ENCODE data around the gene TSTD1. TPM values are rescaled to one million over a fixed set of nuclear protein-coding genes. Genes with fewer than 3 reads are reported as not detected.
A peak's percentile ranks its signal among the peaks of the same experiment; 100 is the strongest.

Gene TSTD1
- total and polyA plus RNA-seq, 10 of the 15 experiments (the other 5 are each of a cell fraction or from before 2014, with no cell fraction given) = 33.3 to 145 (median 89.4) TPM

DNA sequence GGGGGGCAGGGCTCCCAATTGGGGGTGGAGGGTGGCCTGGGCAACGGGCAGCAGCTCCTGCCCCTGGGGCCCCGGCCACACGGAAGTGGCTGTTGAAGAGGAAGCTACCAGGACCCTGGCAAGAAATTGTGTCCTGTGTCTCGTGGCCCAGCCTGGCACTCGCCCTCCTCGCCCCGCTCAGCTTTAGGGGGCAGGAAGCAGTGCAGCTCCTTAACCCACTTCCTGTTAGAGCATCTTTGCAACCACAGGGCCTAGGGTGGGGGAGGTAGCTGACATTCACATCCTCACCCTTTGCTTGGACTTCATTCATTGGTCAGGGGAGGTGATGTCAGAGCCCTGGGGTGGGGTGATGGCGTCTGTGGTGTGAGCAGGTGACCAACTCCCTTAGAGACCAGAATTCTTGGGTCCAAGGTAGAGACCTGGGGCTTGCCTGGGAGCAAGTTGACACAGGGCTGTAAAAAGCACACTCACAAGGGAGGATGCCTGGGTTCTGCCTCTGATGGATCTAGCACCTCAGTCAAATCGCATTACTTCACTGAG is 31.0 kb upstream of the TSTD1 start, which contains the start of gene ARHGAP30 (continued):
- TF ChIP-seq POLR2AphosphoS2 (IDR thresholded peaks at IDR 0.05; ENCODE audit: low read depth, low read length) = 0 out of 2 replicates have a peak, but pooled peaks have one; percentile 40
- TF ChIP-seq, protein P1, sequence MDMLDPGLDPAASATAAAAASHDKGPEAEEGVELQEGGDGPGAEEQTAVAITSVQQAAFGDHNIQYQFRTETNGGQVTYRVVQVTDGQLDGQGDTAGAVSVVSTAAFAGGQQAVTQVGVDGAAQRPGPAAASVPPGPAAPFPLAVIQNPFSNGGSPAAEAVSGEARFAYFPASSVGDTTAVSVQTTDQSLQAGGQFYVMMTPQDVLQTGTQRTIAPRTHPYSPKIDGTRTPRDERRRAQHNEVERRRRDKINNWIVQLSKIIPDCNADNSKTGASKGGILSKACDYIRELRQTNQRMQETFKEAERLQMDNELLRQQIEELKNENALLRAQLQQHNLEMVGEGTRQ (IDR thresholded peaks at IDR 0.05; ENCODE audit: borderline replicate concordance, low read depth, low read length) = peak; percentile 23; the same call in 1 of the 2 replicates
- no peak for TF ChIP-seq KDM1A (IDR thresholded peaks at IDR 0.05; ENCODE audit: borderline replicate concordance)
- peak; percentile 71 for TF ChIP-seq SP1 (IDR thresholded peaks at IDR 0.05; ENCODE audit: low read depth, low read length)
- TF ChIP-seq IKZF2 (IDR thresholded peaks at IDR 0.05) = peak; percentile 70; a peak in 3 of 4 replicates
- TF ChIP-seq POU2F2 (IDR thresholded peaks at IDR 0.05; ENCODE audit: borderline replicate concordance, low read depth, low read length) = peak; percentile 74; the same call in 1 of the 3 replicates
- TF ChIP-seq MTA2 (IDR thresholded peaks at IDR 0.05; ENCODE audit: low read depth) = peak; percentile 49
- TF ChIP-seq SMARCA5 (IDR thresholded peaks at IDR 0.05) = no peak
- peak; percentile 84 for TF ChIP-seq TAF1 (IDR thresholded peaks at IDR 0.05; ENCODE audit: borderline replicate concordance, low read depth, low read length)
- peak; percentile 49; the same call in 1 of the 2 replicates for TF ChIP-seq SREBF2 (IDR thresholded peaks at IDR 0.05; ENCODE audit: low read length)
- peak; percentile 43; the same call in 1 of the 2 replicates for TF ChIP-seq NFYB (IDR thresholded peaks at IDR 0.05; ENCODE audit: insufficient read depth, low read depth, low read length)
- no peak; the same call in 1 of the 2 replicates for TF ChIP-seq RAD21 (IDR thresholded peaks at IDR 0.05; ENCODE audit: insufficient read depth, low read depth, low read length)
- TF ChIP-seq, protein P2, sequence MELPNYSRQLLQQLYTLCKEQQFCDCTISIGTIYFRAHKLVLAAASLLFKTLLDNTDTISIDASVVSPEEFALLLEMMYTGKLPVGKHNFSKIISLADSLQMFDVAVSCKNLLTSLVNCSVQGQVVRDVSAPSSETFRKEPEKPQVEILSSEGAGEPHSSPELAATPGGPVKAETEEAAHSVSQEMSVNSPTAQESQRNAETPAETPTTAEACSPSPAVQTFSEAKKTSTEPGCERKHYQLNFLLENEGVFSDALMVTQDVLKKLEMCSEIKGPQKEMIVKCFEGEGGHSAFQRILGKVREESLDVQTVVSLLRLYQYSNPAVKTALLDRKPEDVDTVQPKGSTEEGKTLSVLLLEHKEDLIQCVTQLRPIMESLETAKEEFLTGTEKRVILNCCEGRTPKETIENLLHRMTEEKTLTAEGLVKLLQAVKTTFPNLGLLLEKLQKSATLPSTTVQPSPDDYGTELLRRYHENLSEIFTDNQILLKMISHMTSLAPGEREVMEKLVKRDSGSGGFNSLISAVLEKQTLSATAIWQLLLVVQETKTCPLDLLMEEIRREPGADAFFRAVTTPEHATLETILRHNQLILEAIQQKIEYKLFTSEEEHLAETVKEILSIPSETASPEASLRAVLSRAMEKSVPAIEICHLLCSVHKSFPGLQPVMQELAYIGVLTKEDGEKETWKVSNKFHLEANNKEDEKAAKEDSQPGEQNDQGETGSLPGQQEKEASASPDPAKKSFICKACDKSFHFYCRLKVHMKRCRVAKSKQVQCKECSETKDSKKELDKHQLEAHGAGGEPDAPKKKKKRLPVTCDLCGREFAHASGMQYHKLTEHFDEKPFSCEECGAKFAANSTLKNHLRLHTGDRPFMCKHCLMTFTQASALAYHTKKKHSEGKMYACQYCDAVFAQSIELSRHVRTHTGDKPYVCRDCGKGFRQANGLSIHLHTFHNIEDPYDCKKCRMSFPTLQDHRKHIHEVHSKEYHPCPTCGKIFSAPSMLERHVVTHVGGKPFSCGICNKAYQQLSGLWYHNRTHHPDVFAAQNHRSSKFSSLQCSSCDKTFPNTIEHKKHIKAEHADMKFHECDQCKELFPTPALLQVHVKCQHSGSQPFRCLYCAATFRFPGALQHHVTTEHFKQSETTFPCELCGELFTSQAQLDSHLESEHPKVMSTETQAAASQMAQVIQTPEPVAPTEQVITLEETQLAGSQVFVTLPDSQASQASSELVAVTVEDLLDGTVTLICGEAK (IDR thresholded peaks at IDR 0.05; ENCODE audit: borderline replicate concordance) = peak; percentile 93
- TF ChIP-seq BACH1 (IDR thresholded peaks at IDR 0.05; ENCODE audit: borderline replicate concordance) = no peak
- TF ChIP-seq PRDM15 (CRISPR knock-in tag; IDR thresholded peaks at IDR 0.05) = no peak
- peak; percentile 93 for TF ChIP-seq ATF7 (IDR thresholded peaks at IDR 0.05; ENCODE audit: low read depth)
- TF ChIP-seq, protein P3, sequence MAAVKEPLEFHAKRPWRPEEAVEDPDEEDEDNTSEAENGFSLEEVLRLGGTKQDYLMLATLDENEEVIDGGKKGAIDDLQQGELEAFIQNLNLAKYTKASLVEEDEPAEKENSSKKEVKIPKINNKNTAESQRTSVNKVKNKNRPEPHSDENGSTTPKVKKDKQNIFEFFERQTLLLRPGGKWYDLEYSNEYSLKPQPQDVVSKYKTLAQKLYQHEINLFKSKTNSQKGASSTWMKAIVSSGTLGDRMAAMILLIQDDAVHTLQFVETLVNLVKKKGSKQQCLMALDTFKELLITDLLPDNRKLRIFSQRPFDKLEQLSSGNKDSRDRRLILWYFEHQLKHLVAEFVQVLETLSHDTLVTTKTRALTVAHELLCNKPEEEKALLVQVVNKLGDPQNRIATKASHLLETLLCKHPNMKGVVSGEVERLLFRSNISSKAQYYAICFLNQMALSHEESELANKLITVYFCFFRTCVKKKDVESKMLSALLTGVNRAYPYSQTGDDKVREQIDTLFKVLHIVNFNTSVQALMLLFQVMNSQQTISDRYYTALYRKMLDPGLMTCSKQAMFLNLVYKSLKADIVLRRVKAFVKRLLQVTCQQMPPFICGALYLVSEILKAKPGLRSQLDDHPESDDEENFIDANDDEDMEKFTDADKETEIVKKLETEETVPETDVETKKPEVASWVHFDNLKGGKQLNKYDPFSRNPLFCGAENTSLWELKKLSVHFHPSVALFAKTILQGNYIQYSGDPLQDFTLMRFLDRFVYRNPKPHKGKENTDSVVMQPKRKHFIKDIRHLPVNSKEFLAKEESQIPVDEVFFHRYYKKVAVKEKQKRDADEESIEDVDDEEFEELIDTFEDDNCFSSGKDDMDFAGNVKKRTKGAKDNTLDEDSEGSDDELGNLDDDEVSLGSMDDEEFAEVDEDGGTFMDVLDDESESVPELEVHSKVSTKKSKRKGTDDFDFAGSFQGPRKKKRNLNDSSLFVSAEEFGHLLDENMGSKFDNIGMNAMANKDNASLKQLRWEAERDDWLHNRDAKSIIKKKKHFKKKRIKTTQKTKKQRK (IDR thresholded peaks at IDR 0.05; ENCODE audit: low read depth, low read length) = no peak
